ENCODE data around the gene TIGAR.

TIGAR gene

GRCh38 chr12:4282892-4283511, 38.0 kb upstream of the TIGAR start:
- DNase-seq, result no peak

- DNase-seq, result no peak
Observed at GRCh38 chr12:4283512-4284255, 37.3 kb upstream of the TIGAR start.

- DNase-seq, result no peak
Observed at GRCh38 chr12:4284306-4284705, 36.7 kb upstream of the TIGAR start.

- DNase-seq, result no peak
Observed at GRCh38 chr12:4285070-4285469, 35.9 kb upstream of the TIGAR start.

- no peak for DNase-seq
Observed at GRCh38 chr12:4286228-4286627, 34.8 kb upstream of the TIGAR start.

GRCh38 chr12:4286771-4287317, 34.2 kb upstream of the TIGAR start:
- no peak for DNase-seq

- DNase-seq, result no peak
Observed at GRCh38 chr12:4287325-4288211, 33.4 kb upstream of the TIGAR start.

- DNase-seq, result no peak
Observed at GRCh38 chr12:4288296-4289131, 32.5 kb upstream of the TIGAR start.

- DNase-seq, result no peak
Observed at GRCh38 chr12:4289231-4289878, 31.7 kb upstream of the TIGAR start.

- DNase-seq, result no peak
Observed at GRCh38 chr12:4289998-4290790, 30.8 kb upstream of the TIGAR start.

GRCh38 chr12:4292341-4293073, 28.5 kb upstream of the TIGAR start:
- no peak for DNase-seq

- no peak for DNase-seq
Observed at GRCh38 chr12:4293299-4293965, 27.6 kb upstream of the TIGAR start.

GRCh38 chr12:4293966-4294505, 27.0 kb upstream of the TIGAR start:
- DNase-seq, result no peak

- no peak for DNase-seq
Observed at GRCh38 chr12:4296751-4297150, 24.3 kb upstream of the TIGAR start.

GRCh38 chr12:4297617-4298016, 23.4 kb upstream of the TIGAR start:
- DNase-seq, result no peak

GRCh38 chr12:4300883-4301282, 20.1 kb upstream of the TIGAR start:
- DNase-seq, result no peak

- no peak for DNase-seq
Observed at GRCh38 chr12:4301932-4302501, 19.0 kb upstream of the TIGAR start.

- DNase-seq, result no peak
Observed at GRCh38 chr12:4302881-4303280, 18.1 kb upstream of the TIGAR start.

GRCh38 chr12:4303750-4304149, 17.3 kb upstream of the TIGAR start:
- DNase-seq, result no peak

Measured in NCI-H1436 treated with DMSO at 0.1 percent for 48 hours (cell line).